ENCODE results near the gene PPT2. TPM values are rescaled to one million over a fixed set of nuclear protein-coding genes. Genes with fewer than 3 reads are reported as not detected.
"Not testable (repeated sequence)": the region's sequence is repeated elsewhere in the genome, so short reads cannot be mapped to it uniquely, and the experiment has no call there.

PPT2 gene
- total RNA-seq, 4 donors from 2014 or later = 19.0 to 35.1 (median 28.9) TPM

DNA sequence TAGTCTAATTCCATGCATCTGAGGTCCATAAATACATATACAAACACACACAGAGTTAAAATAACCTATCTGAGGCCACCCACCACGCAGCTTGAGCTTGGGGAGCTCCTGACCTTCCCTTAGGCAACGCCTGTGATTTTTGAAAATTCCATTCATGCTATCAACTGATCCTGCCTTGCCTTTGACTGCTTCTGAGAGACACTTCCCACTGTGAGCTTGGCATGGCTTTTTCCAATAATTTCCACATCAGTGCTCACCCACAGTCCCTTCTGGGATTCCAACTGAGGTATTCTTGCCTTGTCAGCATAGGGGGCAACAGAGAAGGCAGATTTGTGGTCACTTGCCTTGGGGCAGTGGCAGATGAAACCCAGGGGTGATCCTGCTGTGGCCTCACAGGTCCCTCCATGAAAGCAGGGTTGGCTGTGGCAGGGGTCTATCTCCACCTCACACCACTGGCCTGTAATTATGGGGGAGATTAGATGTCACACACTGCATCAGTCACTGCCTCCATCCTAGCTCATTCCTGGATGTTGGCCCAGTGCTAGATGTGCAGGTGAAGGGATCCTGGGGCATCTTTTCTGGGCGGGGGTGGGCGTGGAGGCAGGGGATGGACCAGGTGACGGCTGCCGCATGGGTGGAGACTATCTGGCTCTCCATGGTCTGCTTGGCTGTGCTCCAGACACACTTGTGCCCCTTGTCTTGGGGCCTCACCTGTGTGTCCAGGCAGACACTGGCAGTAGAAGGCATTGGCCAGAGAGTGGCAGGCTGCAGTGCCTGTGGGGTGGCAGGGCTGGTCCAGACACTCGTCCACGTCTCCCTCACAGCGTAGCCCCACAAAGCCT lies 49.7 kb downstream of the PPT2 start:
- H3K4me1 ChIP-seq = no peaks in the 10 kb centered on the region
- no peaks in the 10 kb centered on the region for H3K9me3 ChIP-seq
- no peak overlapping the region for H3K4me3 ChIP-seq
- intact Hi-C loops (cut with DNase I; ENCODE audit: low total_unique reads) = no loop called here
- no peak overlapping the region for H3K27ac ChIP-seq
- no peaks in the 10 kb centered on the region for H3K27me3 ChIP-seq
- no peaks in the 10 kb centered on the region for H3K36me3 ChIP-seq
- DNase-seq = no peak
- TF ChIP-seq POLR2A (IDR thresholded peaks at IDR 0.05) (no peak), CTCF (IDR thresholded peaks at IDR 0.05) (no peak)

- no peak for DNase-seq
- H3K27me3 ChIP-seq = no peaks in the 10 kb centered on the region
- H3K4me3 ChIP-seq = no peak overlapping the region
- no peaks in the 10 kb centered on the region for H3K36me3 ChIP-seq
- intact Hi-C loops (cut with DNase I; ENCODE audit: low total_unique reads) = no loop called here
- no peaks in the 10 kb centered on the region for H3K9me3 ChIP-seq
- H3K4me1 ChIP-seq = no peaks in the 10 kb centered on the region
- no peak for TF ChIP-seq CTCF (IDR thresholded peaks at IDR 0.05)
- no peak for TF ChIP-seq POLR2A (IDR thresholded peaks at IDR 0.05)
- H3K27ac ChIP-seq = no peak overlapping the region
These were observed 50.4 kb downstream of the PPT2 start for GRCh38 chr6:32204268-32204715.

GRCh38 chr6:32208996-32209395 lies 55.1 kb downstream of the PPT2 start:
- Histone ChIP-seq H3K27ac (no peak overlapping the region), H3K36me3 (no peaks in the 10 kb centered on the region), H3K4me3 (no peak overlapping the region), H3K27me3 (no peaks in the 10 kb centered on the region), H3K4me1 (no peaks in the 10 kb centered on the region), H3K9me3 (no peaks in the 10 kb centered on the region)
- intact Hi-C loops (cut with DNase I; ENCODE audit: low total_unique reads) = no loop called here
- no peak for TF ChIP-seq POLR2A (IDR thresholded peaks at IDR 0.05)
- no peak for TF ChIP-seq CTCF (IDR thresholded peaks at IDR 0.05)
- DNase-seq = no peak

GRCh38 chr6:32210191-32210601 lies 56.3 kb downstream of the PPT2 start:
- intact Hi-C loops (cut with DNase I; ENCODE audit: low total_unique reads) = no loop called here
- Histone ChIP-seq H3K27ac (no peak overlapping the region), H3K27me3 (no peaks in the 10 kb centered on the region), H3K4me3 (no peak overlapping the region), H3K4me1 (no peaks in the 10 kb centered on the region), H3K36me3 (no peaks in the 10 kb centered on the region), H3K9me3 (no peaks in the 10 kb centered on the region)
- TF ChIP-seq CTCF (IDR thresholded peaks at IDR 0.05) (no peak), POLR2A (IDR thresholded peaks at IDR 0.05) (no peak)
- DNase-seq = no peak

GRCh38 chr6:32211432-32211831 lies 57.5 kb downstream of the PPT2 start:
- H3K27me3 ChIP-seq; DNase-seq; H3K4me3 ChIP-seq; H3K4me1 ChIP-seq; intact Hi-C loops (cut with DNase I; ENCODE audit: low total_unique reads); H3K9me3 ChIP-seq; H3K36me3 ChIP-seq; H3K27ac ChIP-seq: not testable (repeated sequence)

Measured in uterus (tissue), 4 donors.